ENCODE results near the gene PPY. TPM values are rescaled to one million over a fixed set of nuclear protein-coding genes. Genes with fewer than 3 reads are reported as not detected.

PPY gene
- total RNA-seq, 2 experiments from 2014 or later: not detected

Other genes starting within 250 kb of the PPY start
- gene SOST, start 183.7 kb downstream of the PPY start, total RNA-seq: not detected
- 1 to 10 TPM; 7.1 to 8.3 TPM for gene DUSP3, start 163.5 kb downstream of the PPY start, total RNA-seq
- not detected for gene CFAP97D1, start 162.0 kb downstream of the PPY start, total RNA-seq
- not detected for gene MPP3, start 109.3 kb downstream of the PPY start, total RNA-seq
- not detected for gene CD300LG, start 95.3 kb downstream of the PPY start, total RNA-seq
- under 1 TPM; 0.60 to 0.69 TPM for gene MPP2, start 34.9 kb downstream of the PPY start, total RNA-seq
- gene PYY, start 11.5 kb upstream of the PPY start, total RNA-seq: not detected
- under 1 TPM; 0.75 to 0.79 TPM for gene NAGS, start 62.1 kb upstream of the PPY start, total RNA-seq
- 10 to 100 TPM; 25.6 to 28.8 TPM for gene TMEM101, start 72.5 kb upstream of the PPY start, total RNA-seq
- gene LSM12, start 124.2 kb upstream of the PPY start, total RNA-seq: 10 to 100 TPM; 59.3 to 64.8 TPM
- 10 to 100 TPM; 18.1 to 25.2 TPM for gene G6PC3, start 128.3 kb upstream of the PPY start, total RNA-seq
- gene HDAC5, start 181.2 kb upstream of the PPY start, total RNA-seq: 10 to 100 TPM; 27.0 to 32.3 TPM
- 10 to 100 TPM; 15.1 to 16.4 TPM for gene HROB, start 199.5 kb upstream of the PPY start, total RNA-seq
- gene ASB16, start 228.2 kb upstream of the PPY start, total RNA-seq: under 1 TPM in 1 of 2 experiments, not detected in 1; 0.30 TPM
- gene TMUB2, start 244.5 kb upstream of the PPY start, total RNA-seq: 10 to 100 TPM; 36.6 to 37.1 TPM